A549 (cell line): Measurements from ENCODE around the gene TFAP2D. TPM values are rescaled to one million over a fixed set of nuclear protein-coding genes. Genes with fewer than 3 reads are reported as not detected.

Experiments
- ATAC-seq, 2 experiments: fragments of 200-7000 bp in 1 of 2; fragments of >200 bp in 1 of 2; cut with Nextera tagmentation in 1 of 2; cut with Tn5 transposase in 1 of 2; 3 replicates each; pipeline versions ENCODE4 v1.8.0 to v1.9.1; 2018 to 2020; ENCODE audit warnings: mild to moderate bottlenecking in 1 of 2, moderate library complexity in 1 of 2
- CTCF ChIA-PET: fragments of 300-600 bp; sonication (Branson Sonifier 250); formaldehyde crosslinking; extraction: SDS; loops from one replicate; lab custom pipeline; 2021; ENCODE audit warnings: antibody characterized with exemption, inconsistent platforms; lab: Yijun Ruan, JAX
- POLR2A ChIA-PET: fragments of 350-600 bp; formaldehyde crosslinking; extraction: SDS; loops from one replicate; lab custom pipeline; 2021; ENCODE audit warnings: antibody characterized with exemption, inconsistent platforms; lab: Yijun Ruan, JAX
- DNase-seq, 2 experiments: peaks; one replicate each; pipeline versions ENCODE4 v3.0.0 to v3.0.0-alpha.2; 2011 to 2016; ENCODE audit warnings: low read depth in 1 of 2, low spot score in 1 of 2
- FAIRE-seq: peaks from 2 replicates; lab custom pipeline; 2011; peaks lifted over from hg19 to GRCh38; lab: Jason Lieb, UNC
- H3K27ac ChIP-seq, 2 experiments: fragments of >200 bp; sonication (Bioruptor Twin); formaldehyde crosslinking; 3 replicates each; pipeline ENCODE4 v1.5.1; 2016 to 2017
- H3K4me1 ChIP-seq: fragments of >200 bp; sonication (Bioruptor Twin); formaldehyde crosslinking; 3 replicates; pipeline ENCODE4 v1.6.1; 2016
- H3K4me2 ChIP-seq: fragments of >200 bp; sonication (Bioruptor Twin); formaldehyde crosslinking; 3 replicates; pipeline ENCODE4 v1.6.1; 2016
- H3K4me3 ChIP-seq: fragments of >200 bp; sonication (Bioruptor Twin); formaldehyde crosslinking; 3 replicates; pipeline ENCODE4 v1.5.1; 2016
- H3K9me3 ChIP-seq: fragments of >200 bp; sonication (Bioruptor Twin); formaldehyde crosslinking; 3 replicates; pipeline ENCODE4 v1.6.1; 2016
- BHLHE40 ChIP-seq: IDR thresholded peaks from 2 replicates; pipeline ENCODE4 v1.6.1; 2012; ENCODE audit warnings: low read depth, low read length, inconsistent platforms
- CBX8 ChIP-seq: fragments of 200-600 bp; sonication (generic); IDR thresholded peaks from 2 replicates; pipeline ENCODE4 v1.6.1; 2016
- FOSB ChIP-seq: fragments of 250-450 bp; sonication (Bioruptor Pico); IDR thresholded peaks from 2 replicates; pipeline ENCODE4 v1.5.0; 2020; ENCODE audit warnings: mild to moderate bottlenecking, moderate library complexity
- HEYL ChIP-seq: fragments of 250-450 bp; sonication (Bioruptor Pico); IDR thresholded peaks from 2 replicates; pipeline ENCODE4 v1.8.0; 2021; ENCODE audit warnings: mild to moderate bottlenecking, moderate library complexity
- HOXB13 ChIP-seq: fragments of 250-450 bp; sonication (Bioruptor Pico); IDR thresholded peaks from 2 replicates; pipeline ENCODE4 v1.5.0; 2020; ENCODE audit warnings: low read depth, mild to moderate bottlenecking, moderate library complexity
- JUN ChIP-seq, 2 experiments: fragments of >200 bp; sonication (Bioruptor Twin); formaldehyde crosslinking; IDR thresholded peaks; 2 replicates in 1 of 2; 3 replicates in 1 of 2; pipeline ENCODE4 v1.6.1; 2016 to 2017
- KDM5A ChIP-seq: fragments of 200-600 bp; sonication (generic); IDR thresholded peaks from 2 replicates; pipeline ENCODE4 v1.6.1; 2016; ENCODE audit warnings: antibody characterized with exemption, mild to moderate bottlenecking
- MAFK ChIP-seq: fragments of 450-650 bp; IDR thresholded peaks from 2 replicates; pipeline ENCODE4 v1.6.1; 2014; ENCODE audit not compliant: partially characterized antibody
- MAZ ChIP-seq: fragments of 150-350 bp; IDR thresholded peaks from 2 replicates; pipeline ENCODE4 v1.6.1; 2014; ENCODE audit warnings: antibody characterized with exemption, low read depth, low read length, borderline replicate concordance
- NPAS2 ChIP-seq: fragments of 250-450 bp; sonication (Bioruptor Pico); IDR thresholded peaks from 2 replicates; pipeline ENCODE4 v1.8.0; 2022; ENCODE audit warnings: mild to moderate bottlenecking, moderate library complexity, borderline replicate concordance
- RAD21 ChIP-seq, 2 experiments: fragments of >200 bp in 1 of 2; sonication (Bioruptor Twin) in 1 of 2; formaldehyde crosslinking in 1 of 2; IDR thresholded peaks in 1 of 2; conservative IDR thresholded peaks in 1 of 2; 2 replicates in 1 of 2; 3 replicates in 1 of 2; pipeline ENCODE4 v1.6.1; 2012 to 2018; ENCODE audit warnings: inconsistent platforms in 1 of 2
- RFX5 ChIP-seq: fragments of 450-650 bp; IDR thresholded peaks from 2 replicates; pipeline ENCODE4 v1.7.1; 2014; ENCODE audit warnings: antibody characterized with exemption, mild to moderate bottlenecking, moderate library complexity
- TFCP2L1 ChIP-seq: fragments of 250-450 bp; sonication (Bioruptor Pico); IDR thresholded peaks from 2 replicates; pipeline ENCODE4 v1.5.0; 2021; ENCODE audit warnings: mild to moderate bottlenecking
- ZC3H11A ChIP-seq: fragments of 450-650 bp; IDR thresholded peaks from 2 replicates; pipeline ENCODE4 v1.6.1; 2014; ENCODE audit warnings: antibody characterized with exemption, mild to moderate bottlenecking
- WGBS: methylation state at CpG from one replicate; pipeline ENCODE4 v1.1.6; 2017; ENCODE audit errors: missing lambda C conversion rate; 5-methylcytosine and 5-hydroxymethylcytosine counted together
- polyA minus RNA-seq: library from RNA; depleted of rRNA, polyadenylated mRNA; stranded (reverse); fragments of >200 nt; gene quantifications from 2 replicates; pipeline ENCODE4 v1.2.3, GENCODE V29; 2011; rRNA and poly(A)+ RNA removed
- polyA plus RNA-seq, 4 experiments: library from polyadenylated mRNA; depleted of rRNA in 3 of 4; stranded (reverse); fragments of >200 nt; fragmentation: RNase III in 1 of 4; extraction: RNeasy Plus Mini Kit Qiagen cat#74134 plus additional on column Dnase treatment in 1 of 4; gene quantifications; 2 replicates in 3 of 4; 3 replicates in 1 of 4; pipeline ENCODE4 v1.2.3, GENCODE V29; 2011 to 2017
- TF ChIP-seq, protein P1 (sequence below): IDR thresholded peaks from 2 replicates; pipeline ENCODE4 v1.6.1; 2012
- TF ChIP-seq, protein P2 (sequence below): fragments of 250-450 bp; sonication (Bioruptor Pico); IDR thresholded peaks from 2 replicates; pipeline ENCODE4 v1.5.0; 2021; ENCODE audit warnings: mild to moderate bottlenecking, moderate library complexity, borderline replicate concordance
- TF ChIP-seq, protein P3 (sequence below): IDR thresholded peaks from 2 replicates; pipeline ENCODE4 v1.6.1; 2012; ENCODE audit warnings: low read depth, borderline replicate concordance
- TF ChIP-seq, protein P4 (sequence below): fragments of 200-600 bp; sonication (generic); IDR thresholded peaks from 2 replicates; pipeline ENCODE4 v1.6.1; 2016; ENCODE audit warnings: antibody characterized with exemption, mild to moderate bottlenecking, moderate library complexity
- TF ChIP-seq, protein P5 (sequence below): fragments of 150-350 bp; IDR thresholded peaks from 2 replicates; pipeline ENCODE4 v1.6.1; 2014; ENCODE audit warnings: low read depth, mild to moderate bottlenecking, low read length

The TFAP2D gene
- polyA plus RNA-seq (2011; rRNA removed) (not detected in 2 replicates), polyA plus RNA-seq (2017; fragmentation: RNase III; extraction: RNeasy Plus Mini Kit Qiagen cat#74134 plus additional on column Dnase treatment) (not detected in 3 replicates), polyA minus RNA-seq (not detected in 2 replicates)
- not detected in 2 replicates for polyA plus RNA-seq (2012; cell fraction: cytosol; rRNA removed)
- polyA plus RNA-seq (2012; cell fraction: nucleus; rRNA removed), result not detected in 2 replicates

DNA sequence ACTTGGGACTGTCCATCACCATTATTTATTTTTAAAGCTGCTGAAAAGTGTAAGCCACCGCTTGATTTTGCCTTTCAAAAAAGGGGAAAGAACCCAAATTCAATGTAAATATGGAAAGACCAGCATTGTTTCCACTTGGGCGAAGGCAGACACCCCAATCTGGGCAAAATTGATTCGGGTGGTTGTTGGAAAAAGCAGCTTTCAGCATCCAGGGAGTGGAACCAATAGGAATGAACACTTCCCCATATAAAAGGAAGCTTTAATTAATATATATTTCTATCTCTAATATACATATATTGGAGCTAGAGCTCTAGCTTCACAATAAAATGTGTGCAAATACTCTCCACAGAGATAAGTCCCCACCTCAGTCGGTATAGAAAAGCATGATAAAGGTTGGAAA, at the start of gene TFAP2D:
Gene TFAP2D (plus strand): TSS at position 301 of the 400 bp plus-strand sequence. CDS start 530 bp downstream, outside the sequence.
- Histone ChIP-seq H3K27ac (no peak within 1 kb of the TSS), H3K9me3 (no peaks in the 10 kb centered on the region), H3K4me3 (no peak within 1 kb of the TSS), H3K4me2 (no peak within 1 kb of the TSS), H3K4me1 (no peaks in the 10 kb centered on the region)
- no peak for TF ChIP-seq MAZ
- POLR2A ChIA-PET, result no interaction called here
- FAIRE-seq, result no peak
- CTCF ChIA-PET, result no interaction called here
- WGBS, result 5% methylated on average over 4 of the region's 4 CpGs
- DNase-seq, result no peak
- ATAC-seq, result no peak

DNA sequence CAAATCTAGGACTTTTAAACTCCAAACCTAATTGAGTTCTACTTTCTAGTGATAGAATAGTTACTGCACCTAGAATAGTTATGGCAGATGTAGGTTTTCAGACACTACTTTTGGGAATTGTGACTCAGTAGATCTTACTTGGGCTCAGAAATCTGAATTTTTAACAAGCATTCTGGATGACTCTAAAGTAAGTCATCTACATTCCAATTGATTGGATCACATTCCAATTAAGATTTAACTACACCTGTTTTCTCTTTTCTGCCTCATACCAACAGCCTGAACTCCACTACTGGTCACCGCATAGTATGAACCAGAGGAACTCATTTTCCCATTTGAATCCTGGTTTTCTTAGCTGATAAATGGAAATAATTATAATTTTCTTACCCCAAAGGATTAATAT, 49.5 kb upstream of the TFAP2D start:
- CTCF ChIA-PET, result interaction anchor here (0.7 kb wide), 1 partner anchor 8 kb away, joined by 3 read pairs; no protein-coding TSS in a partner anchor
- WGBS, result 92% methylated on average over 1 of the region's 1 CpG
- POLR2A ChIA-PET, result no interaction called here

More for the DNA sequence above, 49.5 kb upstream of the TFAP2D start:
- ATAC-seq, result no peak
- FAIRE-seq, result no peak
- Histone ChIP-seq H3K27ac (no peak overlapping the region), H3K4me2 (no peak overlapping the region), H3K4me1 (no peaks in the 10 kb centered on the region), H3K9me3 (no peaks in the 10 kb centered on the region), H3K4me3 (no peak overlapping the region)
- TF ChIP-seq RAD21 (conservative IDR thresholded peaks at IDR 0.05 in 1 of 2, IDR thresholded peaks at IDR 0.05 in 1 of 2) (no peak), HOXB13 (CRISPR knock-in tag) (no peak), JUN (IDR thresholded peaks at IDR 0.05) (no peak), RFX5 (no peak), FOSB (no peak), NPAS2 (CRISPR knock-in tag) (no peak), HEYL (CRISPR knock-in tag) (no peak), BHLHE40 (no peak), MAFK (no peak), KDM5A (no peak), ZC3H11A (no peak), TFCP2L1 (CRISPR knock-in tag) (no peak), CBX8 (no peak)
- TF ChIP-seq, protein P1, sequence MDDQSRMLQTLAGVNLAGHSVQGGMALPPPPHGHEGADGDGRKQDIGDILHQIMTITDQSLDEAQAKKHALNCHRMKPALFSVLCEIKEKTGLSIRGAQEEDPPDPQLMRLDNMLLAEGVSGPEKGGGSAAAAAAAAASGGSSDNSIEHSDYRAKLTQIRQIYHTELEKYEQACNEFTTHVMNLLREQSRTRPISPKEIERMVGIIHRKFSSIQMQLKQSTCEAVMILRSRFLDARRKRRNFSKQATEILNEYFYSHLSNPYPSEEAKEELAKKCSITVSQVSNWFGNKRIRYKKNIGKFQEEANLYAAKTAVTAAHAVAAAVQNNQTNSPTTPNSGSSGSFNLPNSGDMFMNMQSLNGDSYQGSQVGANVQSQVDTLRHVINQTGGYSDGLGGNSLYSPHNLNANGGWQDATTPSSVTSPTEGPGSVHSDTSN, result no peak
- TF ChIP-seq, protein P2, sequence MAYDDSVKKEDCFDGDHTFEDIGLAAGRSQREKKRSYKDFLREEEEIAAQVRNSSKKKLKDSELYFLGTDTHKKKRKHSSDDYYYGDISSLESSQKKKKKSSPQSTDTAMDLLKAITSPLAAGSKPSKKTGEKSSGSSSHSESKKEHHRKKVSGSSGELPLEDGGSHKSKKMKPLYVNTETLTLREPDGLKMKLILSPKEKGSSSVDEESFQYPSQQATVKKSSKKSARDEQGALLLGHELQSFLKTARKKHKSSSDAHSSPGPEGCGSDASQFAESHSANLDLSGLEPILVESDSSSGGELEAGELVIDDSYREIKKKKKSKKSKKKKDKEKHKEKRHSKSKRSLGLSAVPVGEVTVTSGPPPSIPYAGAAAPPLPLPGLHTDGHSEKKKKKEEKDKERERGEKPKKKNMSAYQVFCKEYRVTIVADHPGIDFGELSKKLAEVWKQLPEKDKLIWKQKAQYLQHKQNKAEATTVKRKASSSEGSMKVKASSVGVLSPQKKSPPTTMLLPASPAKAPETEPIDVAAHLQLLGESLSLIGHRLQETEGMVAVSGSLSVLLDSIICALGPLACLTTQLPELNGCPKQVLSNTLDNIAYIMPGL (CRISPR knock-in tag), result no peak
- TF ChIP-seq, protein P3, sequence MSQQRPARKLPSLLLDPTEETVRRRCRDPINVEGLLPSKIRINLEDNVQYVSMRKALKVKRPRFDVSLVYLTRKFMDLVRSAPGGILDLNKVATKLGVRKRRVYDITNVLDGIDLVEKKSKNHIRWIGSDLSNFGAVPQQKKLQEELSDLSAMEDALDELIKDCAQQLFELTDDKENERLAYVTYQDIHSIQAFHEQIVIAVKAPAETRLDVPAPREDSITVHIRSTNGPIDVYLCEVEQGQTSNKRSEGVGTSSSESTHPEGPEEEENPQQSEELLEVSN, result no peak
- TF ChIP-seq, protein P4, sequence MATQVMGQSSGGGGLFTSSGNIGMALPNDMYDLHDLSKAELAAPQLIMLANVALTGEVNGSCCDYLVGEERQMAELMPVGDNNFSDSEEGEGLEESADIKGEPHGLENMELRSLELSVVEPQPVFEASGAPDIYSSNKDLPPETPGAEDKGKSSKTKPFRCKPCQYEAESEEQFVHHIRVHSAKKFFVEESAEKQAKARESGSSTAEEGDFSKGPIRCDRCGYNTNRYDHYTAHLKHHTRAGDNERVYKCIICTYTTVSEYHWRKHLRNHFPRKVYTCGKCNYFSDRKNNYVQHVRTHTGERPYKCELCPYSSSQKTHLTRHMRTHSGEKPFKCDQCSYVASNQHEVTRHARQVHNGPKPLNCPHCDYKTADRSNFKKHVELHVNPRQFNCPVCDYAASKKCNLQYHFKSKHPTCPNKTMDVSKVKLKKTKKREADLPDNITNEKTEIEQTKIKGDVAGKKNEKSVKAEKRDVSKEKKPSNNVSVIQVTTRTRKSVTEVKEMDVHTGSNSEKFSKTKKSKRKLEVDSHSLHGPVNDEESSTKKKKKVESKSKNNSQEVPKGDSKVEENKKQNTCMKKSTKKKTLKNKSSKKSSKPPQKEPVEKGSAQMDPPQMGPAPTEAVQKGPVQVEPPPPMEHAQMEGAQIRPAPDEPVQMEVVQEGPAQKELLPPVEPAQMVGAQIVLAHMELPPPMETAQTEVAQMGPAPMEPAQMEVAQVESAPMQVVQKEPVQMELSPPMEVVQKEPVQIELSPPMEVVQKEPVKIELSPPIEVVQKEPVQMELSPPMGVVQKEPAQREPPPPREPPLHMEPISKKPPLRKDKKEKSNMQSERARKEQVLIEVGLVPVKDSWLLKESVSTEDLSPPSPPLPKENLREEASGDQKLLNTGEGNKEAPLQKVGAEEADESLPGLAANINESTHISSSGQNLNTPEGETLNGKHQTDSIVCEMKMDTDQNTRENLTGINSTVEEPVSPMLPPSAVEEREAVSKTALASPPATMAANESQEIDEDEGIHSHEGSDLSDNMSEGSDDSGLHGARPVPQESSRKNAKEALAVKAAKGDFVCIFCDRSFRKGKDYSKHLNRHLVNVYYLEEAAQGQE, result no peak
- TF ChIP-seq, protein P5, sequence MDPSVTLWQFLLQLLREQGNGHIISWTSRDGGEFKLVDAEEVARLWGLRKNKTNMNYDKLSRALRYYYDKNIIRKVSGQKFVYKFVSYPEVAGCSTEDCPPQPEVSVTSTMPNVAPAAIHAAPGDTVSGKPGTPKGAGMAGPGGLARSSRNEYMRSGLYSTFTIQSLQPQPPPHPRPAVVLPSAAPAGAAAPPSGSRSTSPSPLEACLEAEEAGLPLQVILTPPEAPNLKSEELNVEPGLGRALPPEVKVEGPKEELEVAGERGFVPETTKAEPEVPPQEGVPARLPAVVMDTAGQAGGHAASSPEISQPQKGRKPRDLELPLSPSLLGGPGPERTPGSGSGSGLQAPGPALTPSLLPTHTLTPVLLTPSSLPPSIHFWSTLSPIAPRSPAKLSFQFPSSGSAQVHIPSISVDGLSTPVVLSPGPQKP, result no peak
- no peak for DNase-seq
